ENCODE measurements around the gene NQO2.

DNA sequence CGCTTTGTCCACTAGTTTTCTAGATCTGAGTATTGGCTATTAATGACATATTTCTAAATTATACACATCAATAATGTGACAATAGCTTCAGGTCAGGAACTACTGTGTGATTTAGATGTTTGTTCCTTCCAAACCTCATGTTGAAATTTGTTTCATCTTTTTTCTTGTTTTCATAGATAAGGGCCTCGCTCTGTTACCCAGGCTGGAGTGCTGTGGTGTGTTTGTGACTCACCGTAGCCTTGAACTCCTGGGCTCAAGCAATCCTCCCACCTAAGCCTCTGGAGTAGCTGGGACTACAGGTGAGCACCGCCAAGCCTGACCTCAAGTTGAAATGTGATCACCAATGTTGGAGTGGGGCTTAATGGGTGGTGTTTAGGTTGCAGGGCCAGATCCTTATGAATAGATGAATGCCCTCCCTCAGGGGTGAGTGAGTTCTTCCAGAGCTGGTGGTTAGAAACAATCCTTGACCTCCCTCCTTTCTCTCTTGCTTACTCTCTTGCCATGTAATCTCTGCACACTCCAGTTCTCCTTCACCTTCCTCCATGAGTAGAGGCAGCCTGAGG, 5.9 kb upstream of the NQO2 start:
- no peak for TF ChIP-seq NRF1 (IDR thresholded peaks at IDR 0.05; ENCODE audit: low read depth, low read length)
- TF ChIP-seq, protein P1, sequence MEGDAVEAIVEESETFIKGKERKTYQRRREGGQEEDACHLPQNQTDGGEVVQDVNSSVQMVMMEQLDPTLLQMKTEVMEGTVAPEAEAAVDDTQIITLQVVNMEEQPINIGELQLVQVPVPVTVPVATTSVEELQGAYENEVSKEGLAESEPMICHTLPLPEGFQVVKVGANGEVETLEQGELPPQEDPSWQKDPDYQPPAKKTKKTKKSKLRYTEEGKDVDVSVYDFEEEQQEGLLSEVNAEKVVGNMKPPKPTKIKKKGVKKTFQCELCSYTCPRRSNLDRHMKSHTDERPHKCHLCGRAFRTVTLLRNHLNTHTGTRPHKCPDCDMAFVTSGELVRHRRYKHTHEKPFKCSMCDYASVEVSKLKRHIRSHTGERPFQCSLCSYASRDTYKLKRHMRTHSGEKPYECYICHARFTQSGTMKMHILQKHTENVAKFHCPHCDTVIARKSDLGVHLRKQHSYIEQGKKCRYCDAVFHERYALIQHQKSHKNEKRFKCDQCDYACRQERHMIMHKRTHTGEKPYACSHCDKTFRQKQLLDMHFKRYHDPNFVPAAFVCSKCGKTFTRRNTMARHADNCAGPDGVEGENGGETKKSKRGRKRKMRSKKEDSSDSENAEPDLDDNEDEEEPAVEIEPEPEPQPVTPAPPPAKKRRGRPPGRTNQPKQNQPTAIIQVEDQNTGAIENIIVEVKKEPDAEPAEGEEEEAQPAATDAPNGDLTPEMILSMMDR (IDR thresholded peaks at IDR 0.05), result no peak
